ENCODE data around the gene KDM2B.

The KDM2B gene

DNA sequence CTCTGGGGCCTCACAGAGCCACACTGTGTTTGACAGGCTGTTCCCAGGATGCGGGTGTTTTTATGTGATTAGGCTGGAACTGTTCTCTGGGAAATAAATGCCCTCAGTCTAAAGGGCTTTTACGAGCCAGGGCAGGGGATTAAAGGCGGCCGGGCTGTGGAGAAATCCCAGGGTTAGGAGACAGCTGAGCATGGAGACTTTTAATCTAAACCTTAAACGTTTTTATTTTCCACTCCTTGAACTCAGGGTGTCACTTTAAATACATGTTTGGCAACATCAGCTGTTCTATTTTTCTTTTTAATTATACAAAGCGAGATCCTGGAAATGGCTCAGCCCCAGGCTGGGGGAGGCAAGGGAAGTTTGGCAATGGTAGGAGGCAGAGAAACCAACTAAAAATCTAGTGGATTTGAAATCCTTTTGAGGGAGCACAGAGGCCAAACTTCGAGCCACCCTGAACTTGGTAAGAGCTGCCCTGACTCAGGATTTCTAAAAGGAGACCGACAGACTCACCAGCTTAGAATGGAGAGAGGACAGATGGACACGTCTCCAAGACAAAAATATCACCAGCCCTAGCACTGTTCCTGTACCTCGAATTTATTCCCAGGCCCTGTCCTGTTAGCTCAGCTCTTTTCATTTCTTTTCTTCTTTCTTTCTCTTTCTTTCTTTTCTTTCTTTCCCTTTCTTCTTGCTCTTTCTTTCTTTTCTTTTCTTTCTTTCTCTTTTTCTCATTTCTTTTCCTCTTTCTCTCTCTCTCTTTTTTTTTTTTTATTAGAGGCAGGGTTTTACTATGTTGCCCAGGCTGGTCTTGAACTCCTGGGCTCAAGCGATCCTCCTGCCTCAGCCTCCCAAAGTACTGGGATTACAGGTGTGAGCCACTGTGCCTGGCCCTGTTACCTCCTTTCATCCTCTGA is 29.7 kb upstream of the KDM2B start:
- Mint-ChIP-seq H3K27ac (peak overlapping the region; percentile 94 to 96 (median 96)), H3K9me3 (peaks cover 3% of the 10 kb centered on the region), H3K36me3 (ENCODE audit: low read depth) (no peaks in the 10 kb centered on the region), H3K4me3 (peak overlapping the region; percentile 18 to 47 (median 32)), H3K27me3 (ENCODE audit: low read depth) (peaks cover 7% of the 10 kb centered on the region), H3K4me1 (peaks cover 28% of the 10 kb centered on the region)
- TF ChIP-seq, protein P1, sequence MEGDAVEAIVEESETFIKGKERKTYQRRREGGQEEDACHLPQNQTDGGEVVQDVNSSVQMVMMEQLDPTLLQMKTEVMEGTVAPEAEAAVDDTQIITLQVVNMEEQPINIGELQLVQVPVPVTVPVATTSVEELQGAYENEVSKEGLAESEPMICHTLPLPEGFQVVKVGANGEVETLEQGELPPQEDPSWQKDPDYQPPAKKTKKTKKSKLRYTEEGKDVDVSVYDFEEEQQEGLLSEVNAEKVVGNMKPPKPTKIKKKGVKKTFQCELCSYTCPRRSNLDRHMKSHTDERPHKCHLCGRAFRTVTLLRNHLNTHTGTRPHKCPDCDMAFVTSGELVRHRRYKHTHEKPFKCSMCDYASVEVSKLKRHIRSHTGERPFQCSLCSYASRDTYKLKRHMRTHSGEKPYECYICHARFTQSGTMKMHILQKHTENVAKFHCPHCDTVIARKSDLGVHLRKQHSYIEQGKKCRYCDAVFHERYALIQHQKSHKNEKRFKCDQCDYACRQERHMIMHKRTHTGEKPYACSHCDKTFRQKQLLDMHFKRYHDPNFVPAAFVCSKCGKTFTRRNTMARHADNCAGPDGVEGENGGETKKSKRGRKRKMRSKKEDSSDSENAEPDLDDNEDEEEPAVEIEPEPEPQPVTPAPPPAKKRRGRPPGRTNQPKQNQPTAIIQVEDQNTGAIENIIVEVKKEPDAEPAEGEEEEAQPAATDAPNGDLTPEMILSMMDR (IDR thresholded peaks at IDR 0.05; ENCODE audit: unreplicated experiment in 3 of 3), result no peak

- Mint-ChIP-seq H3K9me3 (peaks cover 6% of the 10 kb centered on the region), H3K4me3 (no peak overlapping the region), H3K27me3 (ENCODE audit: low read depth) (peaks cover 7% of the 10 kb centered on the region), H3K4me1 (peaks cover 28% of the 10 kb centered on the region), H3K27ac (peak overlapping the region; percentile 5 to 72 (median 39)), H3K36me3 (ENCODE audit: low read depth) (no peaks in the 10 kb centered on the region)
- TF ChIP-seq, protein P1 (IDR thresholded peaks at IDR 0.05; ENCODE audit: unreplicated experiment in 3 of 3), result no peak
Observed at GRCh38 chr12:121608301-121608700, 27.5 kb upstream of the KDM2B start.

DNA sequence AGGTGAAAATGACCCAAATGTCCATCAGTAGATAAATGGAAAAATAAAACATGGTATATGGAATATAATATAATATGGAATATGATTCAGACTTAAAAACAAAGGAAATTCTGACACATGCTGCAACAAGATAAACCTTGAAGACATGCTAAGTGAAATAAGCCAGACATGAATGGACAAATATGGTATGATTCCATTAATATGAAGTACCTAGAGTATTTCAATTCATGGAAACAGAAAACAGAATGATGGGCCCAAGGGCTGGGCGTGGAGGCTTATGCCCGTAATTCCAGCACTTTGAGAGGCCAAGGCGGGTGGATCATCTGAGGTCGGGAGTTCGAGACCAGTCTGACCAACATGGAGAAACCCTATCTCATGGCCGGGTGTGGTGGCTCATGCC is 22.8 kb upstream of the KDM2B start:
- Mint-ChIP-seq H3K27me3 (ENCODE audit: low read depth) (no peaks in the 10 kb centered on the region), H3K36me3 (ENCODE audit: low read depth) (no peaks in the 10 kb centered on the region), H3K27ac (no peak overlapping the region), H3K4me3 (no peak overlapping the region), H3K4me1 (peaks cover 15% of the 10 kb centered on the region), H3K9me3 (peaks cover 4% of the 10 kb centered on the region)
- TF ChIP-seq, protein P1 (IDR thresholded peaks at IDR 0.05; ENCODE audit: unreplicated experiment in 3 of 3), result no peak

DNA sequence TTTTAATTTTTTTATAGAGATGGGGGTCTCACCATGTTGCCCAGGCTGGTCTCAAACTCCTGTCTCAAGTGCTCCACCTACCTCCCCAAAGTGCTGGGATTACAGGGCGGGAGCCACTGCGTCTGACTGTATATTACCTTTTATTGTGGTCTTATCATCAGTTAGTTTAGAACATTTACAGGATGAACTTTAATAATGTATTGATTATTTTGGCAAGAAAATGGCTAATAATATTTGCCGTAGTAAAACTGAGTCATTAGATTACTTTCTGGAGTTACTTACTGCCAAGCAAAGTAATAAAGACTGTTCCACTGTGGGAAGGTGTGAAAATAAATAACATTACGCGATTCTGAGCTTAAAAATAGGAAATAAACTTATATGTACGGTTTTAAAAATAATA is 21.9 kb upstream of the KDM2B start:
- peaks cover 14% of the 10 kb centered on the region for H3K4me1 Mint-ChIP-seq
- no peaks in the 10 kb centered on the region for H3K27me3 Mint-ChIP-seq (ENCODE audit: low read depth)
- TF ChIP-seq, protein P1 (IDR thresholded peaks at IDR 0.05; ENCODE audit: unreplicated experiment in 3 of 3), result no peak
- no peak overlapping the region for H3K4me3 Mint-ChIP-seq
- peaks cover 3% of the 10 kb centered on the region for H3K9me3 Mint-ChIP-seq
- H3K27ac Mint-ChIP-seq, result no peak overlapping the region
- no peaks in the 10 kb centered on the region for H3K36me3 Mint-ChIP-seq (ENCODE audit: low read depth)

DNA sequence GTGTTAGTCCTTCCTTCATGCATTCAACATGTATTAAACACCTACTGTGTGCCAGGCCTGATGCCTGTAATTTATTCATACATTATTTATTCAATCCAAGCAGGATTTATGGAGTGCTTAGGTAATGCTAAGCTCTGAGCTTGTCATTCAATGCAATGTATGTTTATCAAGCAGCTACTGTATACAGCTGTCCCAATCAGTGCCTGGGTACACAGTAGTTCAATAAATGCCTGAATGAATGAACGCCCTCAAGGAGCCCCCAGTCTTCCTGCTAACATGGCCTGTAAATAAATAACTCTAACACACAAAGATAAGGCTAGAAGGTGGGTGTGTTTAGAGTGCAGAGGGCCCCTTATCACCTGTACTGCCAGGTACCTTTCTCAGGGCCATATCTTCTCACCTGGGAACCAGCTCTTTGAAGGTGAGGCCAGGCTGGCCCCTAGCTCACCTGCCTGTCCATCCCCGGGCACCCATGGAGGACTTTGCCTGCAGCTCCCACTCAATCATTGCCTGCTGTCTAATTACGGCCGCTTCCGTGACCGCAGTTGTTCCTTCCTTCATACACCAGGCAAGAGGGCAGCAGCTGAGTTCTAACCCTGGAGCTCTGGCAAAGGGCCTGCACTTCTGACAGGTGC is 20.0 kb upstream of the KDM2B start:
- no peaks in the 10 kb centered on the region for H3K27me3 Mint-ChIP-seq (ENCODE audit: low read depth)
- H3K36me3 Mint-ChIP-seq (ENCODE audit: low read depth), result peaks cover 1% of the 10 kb centered on the region
- peak overlapping the region in 1 of 3 experiments; percentile 18 for H3K27ac Mint-ChIP-seq
- peaks cover 3% of the 10 kb centered on the region for H3K9me3 Mint-ChIP-seq
- H3K4me1 Mint-ChIP-seq, result peaks cover 14% of the 10 kb centered on the region
- TF ChIP-seq, protein P1 (IDR thresholded peaks at IDR 0.05; ENCODE audit: unreplicated experiment in 3 of 3), result no peak
- H3K4me3 Mint-ChIP-seq, result no peak overlapping the region

Measured in nephron (organoid).